HG03064 (cell line): ENCODE measurements around the gene TAC1.
"Not testable (repeated sequence)": the region's sequence is repeated elsewhere in the genome, so short reads cannot be mapped to it uniquely, and the experiment has no call there.

ENCODE experiments used
- ATAC-seq: cut with Tn5 transposase; IDR thresholded peaks from one replicate; pipeline ENCODE4 v1.9.1; 2021; ENCODE audit warnings: low read depth; ENCODE audit not compliant: unreplicated experiment

Gene TAC1, protein sequence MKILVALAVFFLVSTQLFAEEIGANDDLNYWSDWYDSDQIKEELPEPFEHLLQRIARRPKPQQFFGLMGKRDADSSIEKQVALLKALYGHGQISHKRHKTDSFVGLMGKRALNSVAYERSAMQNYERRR

DNA sequence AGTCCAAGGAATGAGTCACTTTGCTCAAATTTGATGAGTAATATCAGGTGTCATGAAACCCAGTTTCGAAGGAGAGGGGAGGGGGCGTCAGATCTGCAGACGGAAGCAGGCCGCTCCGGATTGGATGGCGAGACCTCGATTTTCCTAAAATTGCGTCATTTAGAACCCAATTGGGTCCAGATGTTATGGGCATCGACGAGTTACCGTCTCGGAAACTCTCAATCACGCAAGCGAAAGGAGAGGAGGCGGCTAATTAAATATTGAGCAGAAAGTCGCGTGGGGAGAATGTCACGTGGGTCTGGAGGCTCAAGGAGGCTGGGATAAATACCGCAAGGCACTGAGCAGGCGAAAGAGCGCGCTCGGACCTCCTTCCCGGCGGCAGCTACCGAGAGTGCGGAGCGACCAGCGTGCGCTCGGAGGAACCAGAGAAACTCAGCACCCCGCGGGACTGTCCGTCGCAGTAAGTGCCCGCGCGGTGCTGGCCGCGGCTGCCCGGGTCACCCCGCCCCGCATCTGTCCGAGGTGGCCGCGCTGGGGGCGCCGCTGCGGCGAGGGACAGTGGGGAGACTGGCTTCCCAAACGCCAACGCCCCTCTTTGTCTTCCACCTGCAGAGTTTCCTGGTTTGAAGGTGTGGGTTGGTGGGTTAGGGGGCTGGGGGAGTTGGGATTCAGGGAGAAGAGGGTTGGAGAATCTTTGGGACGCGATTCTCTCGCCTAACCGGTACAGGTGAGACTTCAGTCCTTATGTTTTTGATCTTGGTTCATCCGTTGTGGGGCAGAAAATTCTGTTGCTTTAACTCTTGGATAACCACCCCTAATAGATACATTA is at the start of gene TAC1:
Gene TAC1, plus strand, starts transcription at position 351 of the 829 bp plus-strand sequence. CDS start 527 bp downstream, outside the sequence.
- no peak for ATAC-seq

DNA sequence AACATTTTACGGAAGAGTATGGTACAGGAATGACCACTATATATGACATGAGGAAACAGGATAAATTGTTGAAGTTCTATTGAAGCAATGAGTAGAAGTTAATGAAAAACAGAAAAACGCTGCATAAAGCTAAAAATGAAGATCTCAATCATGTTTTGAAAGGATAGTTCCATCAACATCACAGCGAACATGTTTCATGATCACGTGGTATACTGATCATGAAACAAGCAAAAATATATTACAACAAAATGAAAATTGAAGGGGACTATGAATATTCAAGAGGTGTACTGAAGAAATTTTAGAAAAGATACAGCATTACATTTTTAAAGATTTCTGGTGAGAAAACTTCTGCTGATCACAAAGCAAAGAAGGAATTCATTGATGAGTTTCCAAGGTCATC is 45.9 kb upstream of the TAC1 start:
- no peak for ATAC-seq

DNA sequence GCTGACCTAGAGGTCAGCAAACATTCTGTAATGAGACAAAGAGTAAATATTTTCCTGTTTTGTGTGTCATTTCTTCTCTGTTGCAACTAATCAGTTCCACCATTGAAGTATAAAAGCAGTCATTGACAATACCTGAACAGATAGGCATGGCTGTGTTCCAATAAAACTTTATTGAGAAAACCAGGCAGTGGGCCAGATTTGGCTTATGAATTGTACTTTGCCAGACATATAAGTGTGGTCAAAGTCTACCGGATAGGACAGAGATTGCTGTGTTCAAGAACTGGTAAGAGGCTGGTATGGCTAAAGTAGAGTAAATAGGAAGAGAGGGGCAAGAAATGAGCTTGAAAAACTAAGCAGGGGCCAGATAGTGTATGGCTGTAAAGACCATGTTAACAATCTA is 38.3 kb upstream of the TAC1 start:
- ATAC-seq = no peak

DNA sequence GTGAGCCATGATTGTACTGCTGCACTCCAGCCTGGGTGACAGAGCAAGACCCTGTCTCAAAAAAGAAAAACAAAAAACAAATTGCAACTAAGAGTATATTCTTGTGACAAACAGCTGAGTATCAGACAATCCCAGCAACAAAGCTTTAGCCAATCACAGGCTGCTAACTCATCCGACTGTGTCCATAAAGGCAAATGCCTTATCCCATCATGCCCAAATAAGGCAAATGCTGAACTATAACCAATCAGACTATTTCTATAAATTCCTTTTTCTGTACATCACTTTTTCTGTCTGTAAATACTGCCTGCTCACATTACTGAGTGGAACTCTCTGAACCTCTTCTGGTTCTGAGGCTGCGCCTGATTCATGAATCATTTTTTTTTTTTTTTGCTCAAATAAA is 37.5 kb upstream of the TAC1 start:
- ATAC-seq = no peak

DNA sequence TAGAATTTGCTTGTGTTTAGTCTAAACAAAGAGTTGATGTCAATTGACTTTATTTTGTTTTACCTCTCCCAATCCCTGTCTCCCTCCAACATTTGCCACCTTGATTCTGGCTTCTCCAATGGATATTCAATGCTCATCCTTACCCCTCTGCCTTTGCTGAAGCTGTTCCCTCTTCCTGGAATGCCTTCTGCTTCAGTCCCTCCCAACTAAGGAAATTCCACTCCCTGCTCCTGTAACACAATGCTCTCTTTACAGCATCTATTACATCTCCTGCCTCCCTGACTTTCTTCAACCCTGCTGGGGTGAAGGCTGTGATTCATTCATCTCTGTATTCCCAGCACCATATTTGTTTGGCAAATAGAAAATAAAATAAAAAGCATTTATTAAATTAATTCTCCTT is 34.5 kb upstream of the TAC1 start:
- ATAC-seq = no peak

DNA sequence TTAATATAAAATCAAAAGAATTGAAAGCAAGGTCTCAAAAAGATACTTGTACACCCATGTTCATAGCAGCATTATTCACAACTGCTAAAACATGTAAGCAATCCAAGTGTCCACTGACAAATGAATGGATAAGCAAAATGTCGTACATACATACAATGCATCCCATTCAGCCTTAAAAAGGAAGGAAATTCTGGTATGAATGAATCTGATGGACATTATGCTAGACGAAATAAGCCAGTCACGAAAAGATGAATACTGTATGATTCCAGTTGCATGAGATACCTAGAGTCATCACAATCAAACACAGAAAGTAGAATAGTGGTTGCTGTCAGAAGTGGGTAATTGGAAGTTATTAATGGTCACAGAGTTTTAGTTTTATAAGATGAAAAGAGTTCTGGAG is 9.5 kb upstream of the TAC1 start:
- ATAC-seq = no peak

DNA sequence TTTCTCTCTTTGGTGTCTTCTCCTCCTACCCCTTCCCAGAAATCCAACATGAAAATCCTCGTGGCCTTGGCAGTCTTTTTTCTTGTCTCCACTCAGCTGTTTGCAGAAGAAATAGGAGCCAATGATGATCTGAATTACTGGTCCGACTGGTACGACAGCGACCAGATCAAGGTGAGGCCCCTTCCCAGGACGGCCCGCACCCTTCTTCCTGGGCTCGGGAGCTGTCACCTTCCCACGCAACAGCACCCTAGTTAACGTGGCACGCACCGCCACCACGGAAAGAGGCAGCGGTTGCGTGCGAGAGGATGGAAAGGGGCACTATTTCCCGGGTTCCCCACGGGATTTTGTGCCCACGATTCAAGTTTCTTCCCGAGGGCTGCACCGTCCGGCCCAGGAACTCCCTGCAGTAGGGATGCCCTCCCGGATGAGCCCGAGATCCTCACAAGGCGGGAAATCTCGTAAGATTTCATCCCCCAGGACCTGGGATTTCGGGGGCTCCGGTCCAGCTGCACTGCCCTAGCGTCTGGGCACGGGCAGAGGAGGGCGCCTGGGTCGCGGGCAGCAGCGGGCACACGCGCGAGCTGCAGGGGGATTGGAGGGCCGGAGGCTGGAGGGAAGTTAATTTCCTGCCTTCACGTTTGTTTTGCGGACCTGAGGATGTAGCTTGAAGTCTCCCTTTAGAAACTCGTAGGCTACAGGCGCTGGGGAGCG is 834 bp downstream of the TAC1 start:
- ATAC-seq = no peak

DNA sequence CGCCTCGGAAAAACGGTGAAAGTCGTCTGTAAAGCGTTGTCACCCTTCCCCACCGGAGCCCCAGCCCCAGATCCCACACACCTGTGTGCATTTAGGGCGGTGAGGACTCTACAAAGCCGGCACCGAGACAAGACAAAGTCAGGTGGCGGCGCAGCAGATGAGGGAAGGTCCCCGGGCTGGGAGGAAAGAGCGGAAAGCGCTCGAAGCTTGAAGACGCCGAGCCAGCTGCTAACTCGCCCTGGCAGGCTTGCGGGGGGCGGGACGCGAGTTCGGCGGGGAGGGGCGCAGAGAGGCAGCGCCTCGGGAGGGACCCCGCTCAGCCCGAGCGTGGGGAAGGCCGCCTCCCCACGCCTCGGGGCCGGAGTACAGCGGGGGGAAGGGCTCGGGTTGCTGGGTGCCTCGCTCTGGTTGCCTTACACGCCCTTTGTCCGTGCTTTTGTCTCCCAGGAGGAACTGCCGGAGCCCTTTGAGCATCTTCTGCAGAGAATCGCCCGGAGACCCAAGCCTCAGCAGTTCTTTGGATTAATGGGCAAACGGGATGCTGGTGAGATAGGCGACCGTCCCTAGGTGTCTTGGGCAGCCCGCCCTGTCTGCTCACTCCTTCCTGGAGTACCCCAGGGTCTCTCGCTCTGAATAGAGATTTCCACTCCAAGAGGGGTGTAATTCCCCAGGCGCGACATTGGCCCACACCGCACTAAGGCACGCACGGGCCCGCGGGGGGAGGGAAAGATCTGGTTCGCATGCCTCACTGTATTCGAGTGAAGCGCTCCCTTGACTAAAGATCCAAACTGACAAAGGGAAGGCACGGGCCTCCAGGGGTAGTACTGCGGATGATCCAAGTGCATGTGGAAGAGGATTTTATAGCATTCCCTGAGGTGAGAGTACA is 1.6 kb downstream of the TAC1 start:
- ATAC-seq = no peak

DNA sequence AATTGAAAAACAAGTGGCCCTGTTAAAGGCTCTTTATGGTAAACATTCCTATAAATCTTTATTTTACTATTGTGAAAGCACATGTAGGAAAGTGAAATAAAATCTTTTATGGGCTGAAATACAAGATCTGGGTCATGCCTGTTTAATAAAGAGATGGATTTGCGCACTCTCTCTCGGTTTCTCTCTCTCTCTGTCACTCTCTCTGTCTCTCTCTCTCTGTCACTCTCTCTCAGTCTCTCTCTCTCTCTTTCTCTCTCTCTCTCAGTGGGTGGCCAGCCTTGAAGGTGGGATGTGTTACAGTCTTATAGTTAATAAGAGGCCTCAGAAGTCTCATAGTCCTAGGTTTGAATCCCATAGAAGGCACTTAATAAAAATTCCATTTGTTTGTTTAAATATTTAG is 2.4 kb downstream of the TAC1 start:
- no peak for ATAC-seq

DNA sequence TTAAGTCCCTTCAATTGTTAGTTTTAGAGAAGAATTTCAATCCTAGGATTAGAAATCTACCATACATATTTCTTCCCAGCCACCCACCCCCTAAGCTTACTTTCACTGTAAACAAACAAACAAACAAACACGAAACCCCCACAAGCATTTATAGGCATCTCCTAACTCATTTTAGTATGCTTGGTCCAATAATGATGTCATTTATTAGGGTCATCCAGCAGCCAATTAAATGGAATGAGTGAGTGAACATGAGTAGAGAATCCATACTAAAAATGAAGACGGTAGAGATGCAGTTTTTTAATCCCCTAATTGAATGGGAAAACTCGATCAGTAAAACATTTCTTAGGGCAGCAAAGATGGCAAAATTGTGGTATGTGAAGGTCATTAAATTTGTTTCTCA is 3.2 kb downstream of the TAC1 start:
- ATAC-seq = no peak

DNA sequence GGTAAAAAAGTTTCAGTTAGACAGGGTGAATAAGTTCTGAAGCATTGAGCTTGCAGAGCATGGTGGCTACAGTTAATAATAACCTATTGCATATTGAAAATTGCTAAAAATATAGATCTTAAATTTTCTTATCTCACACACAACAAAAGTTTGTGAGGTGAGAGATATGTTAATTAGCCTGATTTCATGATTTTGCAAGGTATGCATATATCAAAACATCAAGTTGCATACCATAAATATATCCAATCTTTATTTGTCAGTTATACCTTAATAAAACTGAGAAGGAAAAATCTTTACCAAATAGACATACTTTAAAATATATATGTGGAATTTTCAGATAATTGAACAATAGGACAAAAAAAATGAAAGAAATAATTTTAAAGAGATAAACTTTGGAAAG is 16.6 kb downstream of the TAC1 start:
- ATAC-seq = no peak

DNA sequence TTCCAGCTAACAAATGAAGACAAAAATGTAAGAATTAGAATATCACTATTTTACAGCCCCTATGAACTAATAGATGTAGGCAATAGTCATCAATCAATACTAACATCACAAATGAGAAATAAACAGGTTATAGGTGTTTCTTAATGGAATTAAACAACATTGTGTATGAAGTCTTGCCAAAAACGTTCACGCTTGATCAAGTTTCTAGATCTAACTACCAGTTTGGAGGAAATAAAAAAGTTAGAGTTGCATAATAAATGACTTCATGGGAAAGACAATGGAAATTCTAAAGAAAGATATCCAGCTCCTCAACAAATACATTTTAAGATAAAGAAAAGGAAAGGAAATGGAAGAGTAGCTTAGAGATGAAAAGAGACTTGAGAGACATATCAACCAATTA is 19.7 kb downstream of the TAC1 start:
- ATAC-seq = no peak

DNA sequence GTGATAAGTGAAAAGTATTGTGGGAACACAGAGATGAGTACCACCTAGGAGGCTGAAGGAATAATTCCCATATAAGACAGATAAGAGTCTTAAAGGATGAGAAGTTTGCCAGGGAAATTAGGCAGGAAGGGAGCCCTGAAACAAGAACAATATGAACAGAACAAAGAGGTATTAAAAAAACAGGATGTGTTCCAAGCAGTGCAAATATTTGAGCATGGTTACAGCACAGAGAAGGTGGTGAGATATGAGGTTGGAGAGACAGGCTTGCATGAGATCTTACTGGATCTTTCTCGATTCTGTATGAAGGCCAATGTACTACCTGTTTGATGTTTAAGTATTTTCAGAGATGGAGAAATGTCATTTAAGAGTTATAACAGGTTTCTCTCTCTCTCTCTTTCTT is 20.3 kb downstream of the TAC1 start:
- ATAC-seq = no peak

DNA sequence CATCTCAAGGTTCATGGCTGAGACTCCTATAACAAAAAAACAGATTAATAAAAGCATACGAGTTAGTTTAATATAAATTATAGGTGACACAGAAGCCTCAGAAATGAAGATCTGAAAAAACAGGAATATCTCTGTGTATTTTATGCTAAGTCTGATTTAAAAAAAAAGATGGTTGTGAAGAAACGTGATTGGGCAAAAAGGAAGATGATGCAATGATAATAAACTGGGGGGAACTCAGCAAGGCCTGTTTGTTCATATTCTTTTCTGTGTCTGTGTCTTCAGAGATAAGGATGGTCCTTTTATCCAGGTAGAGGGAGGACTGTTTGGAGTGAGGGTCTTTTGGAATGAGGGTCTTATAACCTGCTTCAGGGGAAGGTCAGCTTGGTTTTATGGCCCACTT is 25.9 kb downstream of the TAC1 start:
- ATAC-seq = no peak

DNA sequence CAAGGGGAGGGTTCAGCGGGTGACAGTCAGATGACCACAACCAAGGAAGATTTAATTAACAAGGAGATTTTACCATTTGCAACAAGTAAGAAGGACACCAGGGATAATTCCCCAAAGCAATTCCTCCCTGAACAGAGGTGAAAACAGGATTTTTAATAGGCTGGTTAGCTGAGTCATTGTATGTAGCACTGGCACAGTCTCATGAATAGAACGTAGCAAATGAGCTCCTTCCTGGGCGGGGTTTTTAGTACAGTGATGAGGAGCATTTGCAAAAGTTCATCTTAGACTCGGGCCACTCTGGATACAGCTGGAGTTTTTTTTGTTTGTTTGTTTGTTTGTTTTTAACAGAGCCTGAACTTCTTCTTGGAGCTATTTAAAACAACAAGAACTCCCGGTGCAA is 39.0 kb downstream of the TAC1 start:
- ATAC-seq = no peak

DNA sequence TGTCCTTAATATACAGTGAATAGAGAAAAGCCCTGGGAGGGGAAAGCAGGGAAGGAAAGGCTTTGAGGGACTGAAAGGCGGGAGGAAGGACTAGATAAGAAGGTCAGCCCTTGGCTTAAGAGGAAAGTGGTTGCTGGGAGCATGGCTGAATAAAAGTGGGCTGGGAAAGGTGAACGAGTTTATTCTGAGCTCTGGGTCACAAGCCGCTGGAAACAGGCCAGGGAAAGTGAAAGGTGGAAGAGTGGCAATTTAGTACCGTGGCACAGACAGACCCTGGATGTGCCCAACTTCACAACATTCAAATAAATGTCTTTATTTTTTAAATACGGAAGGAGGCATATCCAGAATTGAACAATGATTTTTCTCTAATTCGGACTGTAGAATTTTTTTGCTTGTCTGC is 39.7 kb downstream of the TAC1 start:
- ATAC-seq = no peak

DNA sequence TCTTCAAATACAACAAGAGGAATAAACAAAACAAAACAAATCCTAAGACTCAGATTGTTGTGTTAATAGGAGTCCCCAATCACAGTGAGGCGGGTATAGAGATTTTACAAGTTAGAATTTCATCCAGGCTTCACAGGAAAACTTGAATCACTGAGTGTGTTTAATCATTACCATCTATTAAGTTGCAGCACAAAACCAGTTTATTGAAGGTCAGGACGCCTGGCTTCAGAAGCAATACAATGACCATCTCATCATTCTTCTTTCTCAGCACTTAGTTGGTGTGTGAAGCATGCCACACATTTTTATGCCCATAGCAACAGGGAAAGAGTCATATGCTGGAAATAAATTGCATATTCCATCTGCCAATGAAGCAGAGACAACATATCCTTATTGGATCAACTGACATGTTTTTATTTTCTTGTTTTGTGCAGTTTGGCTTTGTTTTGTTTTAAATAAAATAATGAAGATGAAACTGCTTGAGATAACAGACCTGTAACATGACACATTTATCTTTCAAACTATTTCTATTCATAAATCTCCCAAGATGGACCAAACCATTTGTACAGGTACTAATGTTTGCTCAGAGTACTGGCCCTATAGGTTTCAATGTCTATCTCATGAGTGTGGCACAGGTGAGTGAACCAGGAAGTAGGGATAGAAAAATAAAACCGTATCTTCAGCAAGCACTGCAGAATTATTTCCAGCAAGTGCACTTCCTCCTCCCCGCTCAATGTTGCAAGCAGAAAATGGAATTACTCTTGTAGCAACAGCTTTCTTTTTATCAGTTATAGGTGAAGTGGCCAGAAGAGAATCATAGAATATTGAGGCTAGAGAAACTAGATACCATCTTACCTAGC is 40.4 kb downstream of the TAC1 start:
- ATAC-seq = no peak

DNA sequence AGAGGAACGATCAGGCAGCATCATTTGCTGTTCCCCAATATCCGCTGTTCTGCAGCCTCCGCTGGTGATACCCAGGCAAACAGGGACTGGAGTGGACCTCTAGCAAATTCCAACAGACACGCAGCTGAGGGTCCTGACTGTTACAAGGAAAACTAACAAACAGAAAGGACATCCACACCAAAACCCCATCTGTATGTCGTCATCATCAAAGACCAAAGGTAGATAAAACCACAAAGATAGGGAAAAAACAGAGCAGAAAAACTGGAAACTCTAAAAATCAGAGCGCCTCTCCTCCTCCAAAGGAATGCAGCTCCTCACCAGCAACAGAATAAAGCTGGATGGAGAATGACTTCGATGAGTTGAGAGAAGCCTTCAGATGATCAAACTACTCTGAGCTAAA is 54.5 kb downstream of the TAC1 start:
- not testable (repeated sequence) for ATAC-seq
